Left lung (tissue), 10 donors: ENCODE data around the gene MYBPC1. TPM values are rescaled to one million over a fixed set of nuclear protein-coding genes. Genes with fewer than 3 reads are reported as not detected.

Experiments
- ATAC-seq: fragments of 200-7000 bp; cut with Tn5 transposase; one replicate; pipeline ENCODE4 v1.9.1; 2020; ENCODE audit warnings: moderate library complexity
- DNase-seq, 4 donors: peaks; one replicate each; pipeline ENCODE4 v3.0.0-alpha.2; 2013 to 2020
- H3K27ac ChIP-seq, 2 donors: fragments of 200-600 bp; sonication (generic) in 1 of 2; one replicate each; pipeline versions ENCODE4 v1.5.0 to v1.8.0; 2020 to 2021
- H3K27me3 ChIP-seq, 2 donors: fragments of 200-600 bp; sonication (generic) in 1 of 2; one replicate each; pipeline versions ENCODE4 v1.5.0 to v1.8.0; 2020 to 2021
- H3K36me3 ChIP-seq, 2 donors: fragments of 200-600 bp; sonication (generic) in 1 of 2; one replicate each; pipeline versions ENCODE4 v1.5.0 to v1.8.0; 2020 to 2021
- H3K4me1 ChIP-seq, 2 donors: fragments of 200-600 bp; one replicate each; pipeline ENCODE4 v1.8.0; 2021
- H3K4me3 ChIP-seq, 2 donors: fragments of 200-600 bp; sonication (generic) in 1 of 2; one replicate each; pipeline versions ENCODE4 v1.5.0 to v1.8.0; 2020 to 2021; ENCODE audit warnings: mild to moderate bottlenecking in 1 of 2
- H3K9me3 ChIP-seq, 2 donors: fragments of 200-600 bp; sonication (generic) in 1 of 2; one replicate each; pipeline versions ENCODE4 v1.5.0 to v1.8.0; 2020 to 2021
- CTCF ChIP-seq, 2 donors: fragments of 200-600 bp; sonication (generic) in 1 of 2; IDR thresholded peaks; one replicate each; pipeline versions ENCODE4 v1.5.0 to v1.8.0; 2021; ENCODE audit warnings: antibody characterized with exemption in 2 of 2
- intact Hi-C, 2 donors: fragments of 100-400 bp; cut with DNase I; formaldehyde crosslinking; loops; one replicate each; pipeline versions ENCODE4 v1.11.2 to v1.14.2; 2022
- polyA plus RNA-seq, 6 donors: library from polyadenylated mRNA; unstranded; fragments of 120-200 nt; gene quantifications; one replicate each; pipeline ENCODE4 v1.2.1, GENCODE V29; 2013; ENCODE audit not compliant: insufficient read length in 6 of 6
- total RNA-seq, 2 donors: library from RNA; stranded (reverse); fragmentation: NEBNext Ultra II Directional; extraction: Animal tissue kit (Norgen Biotek cat#: 25700); gene quantifications; one replicate each; pipeline ENCODE4 v1.2.1, GENCODE V29; 2021
- donor health status: DM: no; HTN: yes; CAD: no.
- donor health status: DM: no; HTN: no; CAD: no.

MYBPC1 gene
- total and polyA plus RNA-seq, 8 donors: 0.06 to 0.24 (median 0.17) TPM; not detected in 3

GRCh38 chr12:101590383-101590782 lies 4.4 kb upstream of the MYBPC1 start:
- H3K4me3 ChIP-seq: no peak overlapping the region
- DNase-seq: no peak
- TF ChIP-seq CTCF (IDR thresholded peaks at IDR 0.05): no peak
- no peaks in the 10 kb centered on the region for H3K27me3 ChIP-seq
- H3K27ac ChIP-seq: no peak overlapping the region
- H3K4me1 ChIP-seq: no peaks in the 10 kb centered on the region
- no peaks in the 10 kb centered on the region for H3K9me3 ChIP-seq
- no peaks in the 10 kb centered on the region for H3K36me3 ChIP-seq
- intact Hi-C loops: no loop called here
- no peak for ATAC-seq

GRCh38 chr12:101591781-101592180 lies 3.0 kb upstream of the MYBPC1 start:
- DNase-seq (no peak), ATAC-seq (no peak)
- H3K4me1 ChIP-seq: no peaks in the 10 kb centered on the region
- H3K27me3 ChIP-seq: no peaks in the 10 kb centered on the region
- intact Hi-C loops: no loop called here
- no peak overlapping the region for H3K27ac ChIP-seq
- H3K36me3 ChIP-seq: no peaks in the 10 kb centered on the region
- no peak for TF ChIP-seq CTCF (IDR thresholded peaks at IDR 0.05)
- H3K9me3 ChIP-seq: no peaks in the 10 kb centered on the region
- no peak overlapping the region for H3K4me3 ChIP-seq

- DNase-seq (no peak), ATAC-seq (no peak)
- H3K27me3 ChIP-seq: no peaks in the 10 kb centered on the region
- H3K4me1 ChIP-seq: no peaks in the 10 kb centered on the region
- H3K27ac ChIP-seq: no peak overlapping the region
- intact Hi-C loops: no loop called here
- H3K36me3 ChIP-seq: no peaks in the 10 kb centered on the region
- no peak overlapping the region for H3K4me3 ChIP-seq
- no peaks in the 10 kb centered on the region for H3K9me3 ChIP-seq
- no peak for TF ChIP-seq CTCF (IDR thresholded peaks at IDR 0.05)
These were observed 2.3 kb upstream of the MYBPC1 start for GRCh38 chr12:101592448-101592847.

DNA sequence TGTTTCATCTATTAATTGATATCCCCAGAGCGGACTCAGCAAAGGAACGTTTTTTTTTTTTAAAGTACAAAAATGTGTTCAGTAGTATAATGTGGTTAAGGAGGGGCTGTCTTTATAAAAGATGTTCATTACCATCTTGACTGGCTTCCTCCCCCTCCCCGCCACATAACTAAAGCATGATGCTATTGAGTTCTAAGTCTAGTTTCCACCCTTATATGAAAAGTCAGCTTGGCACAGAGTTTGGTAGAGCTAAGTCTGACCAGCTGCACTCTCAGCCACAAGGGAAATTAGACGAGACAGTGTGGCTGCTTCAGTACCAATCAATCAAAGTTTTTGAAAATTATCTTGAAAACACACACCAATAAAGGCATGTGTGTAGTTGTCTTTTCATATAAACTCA lies 1.9 kb upstream of the MYBPC1 start:
- intact Hi-C loops: no loop called here
- no peak for TF ChIP-seq CTCF (IDR thresholded peaks at IDR 0.05)
- no peak for DNase-seq
- Histone ChIP-seq H3K4me1 (no peaks in the 10 kb centered on the region), H3K4me3 (no peak overlapping the region), H3K9me3 (no peaks in the 10 kb centered on the region), H3K27me3 (no peaks in the 10 kb centered on the region), H3K27ac (no peak overlapping the region), H3K36me3 (no peaks in the 10 kb centered on the region)
- no peak for ATAC-seq

GRCh38 chr12:101596172-101596571 lies 1.4 kb downstream of the MYBPC1 start:
- DNase-seq: no peak
- no peak for ATAC-seq
- H3K27ac ChIP-seq: no peak overlapping the region
- no peaks in the 10 kb centered on the region for H3K36me3 ChIP-seq
- H3K27me3 ChIP-seq: no peaks in the 10 kb centered on the region
- no peaks in the 10 kb centered on the region for H3K9me3 ChIP-seq
- intact Hi-C loops: no loop called here
- TF ChIP-seq CTCF (IDR thresholded peaks at IDR 0.05): no peak
- no peak overlapping the region for H3K4me3 ChIP-seq
- no peaks in the 10 kb centered on the region for H3K4me1 ChIP-seq
